Panc1 (cell line): Measurements from ENCODE around the gene RAB40A. TPM values are rescaled to one million over a fixed set of nuclear protein-coding genes. Genes with fewer than 3 reads are reported as not detected.
A peak's percentile ranks its signal among the peaks of the same experiment; 100 is the strongest.

Experiments
- ATAC-seq: fragments of 200-7000 bp; cut with Tn5 transposase; 2 replicates; pipeline ENCODE4 v1.9.1; 2020; ENCODE audit warnings: mild to moderate bottlenecking, moderate library complexity
- BruUV-seq: library from RNA; stranded (reverse); fragments of 400-500 nt; replicated peaks from 2 replicates; lab custom pipeline; 2021; lab: Mats Ljungman, UMichigan
- CTCF ChIA-PET: fragments of 300-600 bp; sonication (Branson Sonifier 250); formaldehyde crosslinking; loops from one replicate; lab custom pipeline; 2022; ENCODE audit warnings: antibody characterized with exemption; lab: Charles Lee
- POLR2A ChIA-PET: fragments of 300-600 bp; sonication (Branson Sonifier 250); formaldehyde crosslinking; loops from one replicate; lab custom pipeline; 2022; ENCODE audit warnings: antibody characterized with exemption; lab: Charles Lee
- DNase-seq: peaks from one replicate; pipeline ENCODE4 v3.0.0-alpha.2; 2010; ENCODE audit warnings: low read depth, low spot score
- H3K27ac ChIP-seq: 2 replicates; pipeline ENCODE4 v1.5.1; 2011; ENCODE audit warnings: mild to moderate bottlenecking, low read length, inconsistent platforms
- H3K27me3 ChIP-seq: fragments of 200-500 bp; sonication (Bioruptor generic); 2 replicates; pipeline ENCODE4 v1.6.0; 2014; ENCODE audit warnings: low read length, inconsistent platforms; ENCODE audit not compliant: control insufficient read depth, insufficient read depth
- H3K36me3 ChIP-seq: fragments of 200-500 bp; sonication (Bioruptor generic); 2 replicates; pipeline ENCODE4 v1.5.1; 2014; ENCODE audit warnings: inconsistent platforms, mild to moderate bottlenecking, low read length, moderate library complexity; ENCODE audit not compliant: control insufficient read depth, insufficient read depth
- H3K4me1 ChIP-seq: 2 replicates; pipeline ENCODE4 v1.5.1; 2011; ENCODE audit warnings: inconsistent platforms, mild to moderate bottlenecking, low read length, moderate library complexity; ENCODE audit not compliant: control insufficient read depth, insufficient read depth
- H3K4me3 ChIP-seq, 2 experiments: 2 replicates each; pipeline ENCODE4 v1.5.1; 2011 to 2012; ENCODE audit warnings: low read depth in 2 of 2, low read length in 2 of 2, mild to moderate bottlenecking in 2 of 2, inconsistent platforms in 1 of 2, moderate library complexity in 1 of 2
- H3K9me3 ChIP-seq: fragments of 200-500 bp; sonication (Bioruptor generic); 2 replicates; pipeline ENCODE4 v1.5.1; 2014; ENCODE audit warnings: low read depth, mild to moderate bottlenecking, inconsistent platforms, low read length, moderate library complexity; ENCODE audit not compliant: control insufficient read depth, insufficient read depth
- POLR2AphosphoS5 ChIP-seq: IDR thresholded peaks from 2 replicates; pipeline ENCODE4 v1.6.1; 2012; ENCODE audit warnings: mild to moderate bottlenecking, low read depth, low read length, moderate library complexity
- SIN3A ChIP-seq: IDR thresholded peaks from 2 replicates; pipeline ENCODE4 v1.6.1; 2012; ENCODE audit warnings: low read depth, mild to moderate bottlenecking, low read length, moderate library complexity, borderline replicate concordance; ENCODE audit not compliant: insufficient read depth
- TCF7L2 ChIP-seq: IDR thresholded peaks from 2 replicates; pipeline ENCODE4 v1.6.1; 2011; ENCODE audit warnings: mild to moderate bottlenecking, low read depth, low read length, inconsistent platforms
- in situ Hi-C: cut with HindIII; loops from 2 replicates; pipeline ENCODE4 v1.10.0; 2016; ENCODE audit warnings: low sequenced_read_pairs, low pct_unique_long_range_greater_than_20kb
- intact Hi-C: fragments of 100-400 bp; cut with micrococcal nuclease; formaldehyde crosslinking; loops from one replicate; pipeline ENCODE4 v1.10.0; 2022; ENCODE audit not compliant: unreplicated experiment
- total RNA-seq: library from RNA; stranded (reverse); gene quantifications from one replicate; pipeline ENCODE4 v1.2.1, GENCODE V29; 2021; ENCODE audit not compliant: unreplicated experiment
- TF ChIP-seq, protein P1 (sequence below), 2 experiments: IDR thresholded peaks; 2 replicates each; pipeline ENCODE4 v1.6.1; 2011 to 2012; ENCODE audit warnings: low read depth in 2 of 2, control low read depth in 1 of 2, low read length in 1 of 2, mild to moderate bottlenecking in 1 of 2, moderate library complexity in 1 of 2; ENCODE audit not compliant: insufficient read depth in 1 of 2
- TF ChIP-seq, protein P2 (sequence below): fragments of 450-650 bp; IDR thresholded peaks from 2 replicates; pipeline ENCODE4 v1.5.1; 2017; ENCODE audit warnings: mild to moderate bottlenecking

Gene RAB40A
- total RNA-seq, 1 experiment from 2014 or later, result 0.26 TPM

DNA sequence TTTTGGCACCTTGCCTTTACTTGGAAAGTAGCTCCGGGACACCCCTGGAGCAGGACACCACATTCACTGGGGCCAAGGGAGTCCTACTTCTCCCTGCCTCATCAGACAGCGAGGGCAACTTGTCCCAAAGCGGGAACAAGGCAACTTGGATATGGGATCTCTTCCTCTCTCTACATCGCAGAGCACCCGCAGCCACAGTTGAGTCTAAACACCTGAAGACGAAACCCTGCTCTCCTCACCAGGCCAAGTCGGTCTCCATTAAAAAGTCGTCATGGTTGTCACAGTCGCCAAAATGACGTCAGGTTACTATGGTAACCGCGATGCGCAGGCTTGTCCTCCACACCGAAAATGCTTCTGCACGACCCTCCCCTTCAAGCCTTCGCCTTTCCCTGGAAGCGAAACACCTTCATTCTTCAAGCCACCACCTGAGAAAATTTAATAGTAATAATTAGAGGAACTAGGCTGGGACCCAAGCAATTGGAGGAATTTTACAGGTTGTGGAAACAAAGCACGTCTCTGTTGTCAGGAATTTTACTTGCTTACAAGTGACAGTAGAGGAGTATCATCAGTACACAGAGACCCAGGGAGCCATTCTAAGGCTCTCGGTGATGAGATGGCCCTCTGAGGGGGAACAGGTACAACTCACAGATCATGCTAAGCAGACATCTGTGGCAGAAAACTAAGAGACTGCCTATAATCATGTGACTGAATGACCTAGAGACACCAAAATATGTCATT is 35.6 kb upstream of the RAB40A start:
- intact Hi-C loops, result no loop called here
- DNase-seq (no peak), ATAC-seq (no peak)
- H3K9me3 ChIP-seq, result no peaks in the 10 kb centered on the region
- in situ Hi-C loops, result no loop called here
- H3K36me3 ChIP-seq, result no peaks in the 10 kb centered on the region
- peak overlapping the region in 1 of 2 experiments; percentile 21; a peak in 1 of 4 replicates for H3K4me3 ChIP-seq
- POLR2A ChIA-PET, result no interaction called here
- no TSS peak for BruUV-seq
- CTCF ChIA-PET, result no interaction called here
- H3K27me3 ChIP-seq, result no peaks in the 10 kb centered on the region
- TF ChIP-seq SIN3A, result no peak
- TF ChIP-seq TCF7L2, result no peak
- no peak for TF ChIP-seq POLR2AphosphoS5
- TF ChIP-seq, protein P1, sequence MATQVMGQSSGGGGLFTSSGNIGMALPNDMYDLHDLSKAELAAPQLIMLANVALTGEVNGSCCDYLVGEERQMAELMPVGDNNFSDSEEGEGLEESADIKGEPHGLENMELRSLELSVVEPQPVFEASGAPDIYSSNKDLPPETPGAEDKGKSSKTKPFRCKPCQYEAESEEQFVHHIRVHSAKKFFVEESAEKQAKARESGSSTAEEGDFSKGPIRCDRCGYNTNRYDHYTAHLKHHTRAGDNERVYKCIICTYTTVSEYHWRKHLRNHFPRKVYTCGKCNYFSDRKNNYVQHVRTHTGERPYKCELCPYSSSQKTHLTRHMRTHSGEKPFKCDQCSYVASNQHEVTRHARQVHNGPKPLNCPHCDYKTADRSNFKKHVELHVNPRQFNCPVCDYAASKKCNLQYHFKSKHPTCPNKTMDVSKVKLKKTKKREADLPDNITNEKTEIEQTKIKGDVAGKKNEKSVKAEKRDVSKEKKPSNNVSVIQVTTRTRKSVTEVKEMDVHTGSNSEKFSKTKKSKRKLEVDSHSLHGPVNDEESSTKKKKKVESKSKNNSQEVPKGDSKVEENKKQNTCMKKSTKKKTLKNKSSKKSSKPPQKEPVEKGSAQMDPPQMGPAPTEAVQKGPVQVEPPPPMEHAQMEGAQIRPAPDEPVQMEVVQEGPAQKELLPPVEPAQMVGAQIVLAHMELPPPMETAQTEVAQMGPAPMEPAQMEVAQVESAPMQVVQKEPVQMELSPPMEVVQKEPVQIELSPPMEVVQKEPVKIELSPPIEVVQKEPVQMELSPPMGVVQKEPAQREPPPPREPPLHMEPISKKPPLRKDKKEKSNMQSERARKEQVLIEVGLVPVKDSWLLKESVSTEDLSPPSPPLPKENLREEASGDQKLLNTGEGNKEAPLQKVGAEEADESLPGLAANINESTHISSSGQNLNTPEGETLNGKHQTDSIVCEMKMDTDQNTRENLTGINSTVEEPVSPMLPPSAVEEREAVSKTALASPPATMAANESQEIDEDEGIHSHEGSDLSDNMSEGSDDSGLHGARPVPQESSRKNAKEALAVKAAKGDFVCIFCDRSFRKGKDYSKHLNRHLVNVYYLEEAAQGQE (IDR thresholded peaks at IDR 0.05; ENCODE audit: insufficient read depth in 1 of 2, low read depth in 2 of 2, low read length in 1 of 2), result no peak
- TF ChIP-seq, protein P2, sequence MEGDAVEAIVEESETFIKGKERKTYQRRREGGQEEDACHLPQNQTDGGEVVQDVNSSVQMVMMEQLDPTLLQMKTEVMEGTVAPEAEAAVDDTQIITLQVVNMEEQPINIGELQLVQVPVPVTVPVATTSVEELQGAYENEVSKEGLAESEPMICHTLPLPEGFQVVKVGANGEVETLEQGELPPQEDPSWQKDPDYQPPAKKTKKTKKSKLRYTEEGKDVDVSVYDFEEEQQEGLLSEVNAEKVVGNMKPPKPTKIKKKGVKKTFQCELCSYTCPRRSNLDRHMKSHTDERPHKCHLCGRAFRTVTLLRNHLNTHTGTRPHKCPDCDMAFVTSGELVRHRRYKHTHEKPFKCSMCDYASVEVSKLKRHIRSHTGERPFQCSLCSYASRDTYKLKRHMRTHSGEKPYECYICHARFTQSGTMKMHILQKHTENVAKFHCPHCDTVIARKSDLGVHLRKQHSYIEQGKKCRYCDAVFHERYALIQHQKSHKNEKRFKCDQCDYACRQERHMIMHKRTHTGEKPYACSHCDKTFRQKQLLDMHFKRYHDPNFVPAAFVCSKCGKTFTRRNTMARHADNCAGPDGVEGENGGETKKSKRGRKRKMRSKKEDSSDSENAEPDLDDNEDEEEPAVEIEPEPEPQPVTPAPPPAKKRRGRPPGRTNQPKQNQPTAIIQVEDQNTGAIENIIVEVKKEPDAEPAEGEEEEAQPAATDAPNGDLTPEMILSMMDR, result no peak
- H3K27ac ChIP-seq, result no peak overlapping the region
- H3K4me1 ChIP-seq, result no peaks in the 10 kb centered on the region

DNA sequence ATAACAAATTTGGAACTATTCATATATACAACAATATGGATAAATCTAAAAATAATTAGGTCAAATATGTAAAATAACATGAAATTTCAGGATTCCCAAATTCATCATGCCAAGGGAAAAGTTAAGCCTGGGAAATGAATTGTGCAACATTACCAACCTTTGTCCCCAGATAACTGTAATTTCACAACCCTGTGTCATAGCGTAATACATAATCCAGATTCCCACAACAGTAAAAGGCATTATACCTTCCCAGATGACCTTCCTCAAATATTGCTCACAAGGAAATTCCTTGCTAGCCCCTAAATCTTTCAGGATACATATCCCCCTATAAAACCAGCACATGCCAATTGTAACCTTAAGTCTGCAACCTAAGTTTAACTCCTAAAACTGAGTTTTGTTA is 32.9 kb upstream of the RAB40A start:
- H3K4me1 ChIP-seq, result no peaks in the 10 kb centered on the region
- POLR2A ChIA-PET, result no interaction called here
- no peaks in the 10 kb centered on the region for H3K9me3 ChIP-seq
- in situ Hi-C loops (no loop called here), intact Hi-C loops (no loop called here)
- H3K4me3 ChIP-seq, result no peak overlapping the region
- H3K36me3 ChIP-seq, result no peaks in the 10 kb centered on the region
- H3K27me3 ChIP-seq, result no peaks in the 10 kb centered on the region
- ATAC-seq, result no peak
- no peak for DNase-seq
- TF ChIP-seq POLR2AphosphoS5 (no peak), SIN3A (no peak), TCF7L2 (no peak)
- TF ChIP-seq, protein P2, result no peak
- TF ChIP-seq, protein P1 (IDR thresholded peaks at IDR 0.05; ENCODE audit: insufficient read depth in 1 of 2, low read depth in 2 of 2, low read length in 1 of 2), result no peak
- CTCF ChIA-PET, result no interaction called here
- no peak overlapping the region for H3K27ac ChIP-seq
- no TSS peak for BruUV-seq
